ENCODE measurements around the gene WRAP53. TPM values are rescaled to one million over a fixed set of nuclear protein-coding genes. Genes with fewer than 3 reads are reported as not detected.

The WRAP53 gene
- total RNA-seq, 6 donors from 2014 or later, result 6.0 to 10.3 (median 7.8) TPM

- 46 to 57% methylated on average over 4 of the region's 4 CpGs for whole genome bisulfite sequencing, 2 donors
- Histone ChIP-seq H3K36me3 (no peaks in the 10 kb centered on the region), H3K4me1 (peaks cover 0 to 8% (median 3%) of the 10 kb centered on the region in 4 donors), H3K27ac (no peak overlapping the region), H3K27me3 (no peaks in the 10 kb centered on the region), H3K4me3 (no peak overlapping the region), H3K9me3 (no peaks in the 10 kb centered on the region)
- DNase-seq (no peak), ATAC-seq (ENCODE audit: low FRiP score in 2 of 2) (no peak)
- no peak for TF ChIP-seq POLR2AphosphoS5 (IDR thresholded peaks at IDR 0.05)
- TF ChIP-seq, protein P1, sequence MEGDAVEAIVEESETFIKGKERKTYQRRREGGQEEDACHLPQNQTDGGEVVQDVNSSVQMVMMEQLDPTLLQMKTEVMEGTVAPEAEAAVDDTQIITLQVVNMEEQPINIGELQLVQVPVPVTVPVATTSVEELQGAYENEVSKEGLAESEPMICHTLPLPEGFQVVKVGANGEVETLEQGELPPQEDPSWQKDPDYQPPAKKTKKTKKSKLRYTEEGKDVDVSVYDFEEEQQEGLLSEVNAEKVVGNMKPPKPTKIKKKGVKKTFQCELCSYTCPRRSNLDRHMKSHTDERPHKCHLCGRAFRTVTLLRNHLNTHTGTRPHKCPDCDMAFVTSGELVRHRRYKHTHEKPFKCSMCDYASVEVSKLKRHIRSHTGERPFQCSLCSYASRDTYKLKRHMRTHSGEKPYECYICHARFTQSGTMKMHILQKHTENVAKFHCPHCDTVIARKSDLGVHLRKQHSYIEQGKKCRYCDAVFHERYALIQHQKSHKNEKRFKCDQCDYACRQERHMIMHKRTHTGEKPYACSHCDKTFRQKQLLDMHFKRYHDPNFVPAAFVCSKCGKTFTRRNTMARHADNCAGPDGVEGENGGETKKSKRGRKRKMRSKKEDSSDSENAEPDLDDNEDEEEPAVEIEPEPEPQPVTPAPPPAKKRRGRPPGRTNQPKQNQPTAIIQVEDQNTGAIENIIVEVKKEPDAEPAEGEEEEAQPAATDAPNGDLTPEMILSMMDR (IDR thresholded peaks at IDR 0.05), result no peak
- no peak for TF ChIP-seq EP300 (IDR thresholded peaks at IDR 0.05)
- no peak for TF ChIP-seq POLR2A (IDR thresholded peaks at IDR 0.05)
Measured at GRCh38 chr17:7750321-7750821, 62.1 kb downstream of the WRAP53 start.

Other genes with a start within 250 kb of the WRAP53 start
- gene FGF11, start 249.0 kb upstream of the WRAP53 start, total RNA-seq, result 1 to 10 TPM in 2 of 6 donors, under 1 TPM in 3, not detected in 1; 0.15 to 2.0 (median 0.57) TPM
- 10 to 100 TPM in 1 of 6 donors, 1 to 10 TPM in 5; 1.9 to 11.5 (median 7.0) TPM for gene CHRNB1, start 243.4 kb upstream of the WRAP53 start, total RNA-seq
- gene ZBTB4, start 208.8 kb upstream of the WRAP53 start, total RNA-seq, result 10 to 100 TPM; 54.4 to 90.1 (median 74.2) TPM
- gene SLC35G6, start 207.0 kb upstream of the WRAP53 start, total RNA-seq, result not detected
- gene POLR2A, start 204.1 kb upstream of the WRAP53 start, total RNA-seq, result 100 to 1,000 TPM in 4 of 6 donors, 10 to 100 TPM in 2; 79.5 to 139 (median 112) TPM
- 100 to 1,000 TPM in 1 of 6 donors, 10 to 100 TPM in 5; 32.3 to 158 (median 73.2) TPM for gene TNFSF12, start 139.4 kb upstream of the WRAP53 start, total RNA-seq
- gene TNFSF13, start 129.7 kb upstream of the WRAP53 start, total RNA-seq, result 100 to 1,000 TPM in 4 of 6 donors, 10 to 100 TPM in 2; 74.2 to 226 (median 129) TPM
- 100 to 1,000 TPM in 1 of 6 donors, 10 to 100 TPM in 5; 54.2 to 108 (median 57.5) TPM for gene SENP3, start 126.6 kb upstream of the WRAP53 start, total RNA-seq
- gene CD68, start 108.8 kb upstream of the WRAP53 start, total RNA-seq, result 100 to 1,000 TPM in 5 of 6 donors, 10 to 100 TPM in 1; 76.5 to 500 (median 260) TPM
- 100 to 1,000 TPM in 1 of 6 donors, 10 to 100 TPM in 5; 50.6 to 121 (median 56.2) TPM for gene MPDU1, start 104.6 kb upstream of the WRAP53 start, total RNA-seq
- gene SOX15, start 98.4 kb upstream of the WRAP53 start, total RNA-seq, result 1 to 10 TPM in 1 of 6 donors, under 1 TPM in 2, not detected in 3; 0.63 to 1.5 (median 0.71) TPM
- 10 to 100 TPM; 35.6 to 46.1 (median 38.4) TPM for gene FXR2, start 73.6 kb upstream of the WRAP53 start, total RNA-seq
- 100 to 1,000 TPM in 1 of 6 donors, 10 to 100 TPM in 5; 66.4 to 155 (median 81.3) TPM for gene SAT2, start 60.7 kb upstream of the WRAP53 start, total RNA-seq
- gene SHBG, start 58.3 kb upstream of the WRAP53 start, total RNA-seq, result under 1 TPM in 3 of 6 donors, not detected in 3; 0.34 to 0.88 (median 0.46) TPM
- gene ATP1B2, start 37.6 kb upstream of the WRAP53 start, total RNA-seq, result 1 to 10 TPM in 2 of 6 donors, under 1 TPM in 2, not detected in 2; 0.46 to 2.2 (median 0.97) TPM
- 10 to 100 TPM; 16.8 to 55.5 (median 21.9) TPM for gene TP53, start 987 bp upstream of the WRAP53 start, total RNA-seq
- 1 to 10 TPM in 3 of 6 donors, under 1 TPM in 3; 0.22 to 5.0 (median 0.98) TPM for gene EFNB3, start 16.7 kb downstream of the WRAP53 start, total RNA-seq
- gene DNAH2, start 29.3 kb downstream of the WRAP53 start, total RNA-seq, result 10 to 100 TPM in 2 of 6 donors, 1 to 10 TPM in 3, under 1 TPM in 1; 0.66 to 34.6 (median 6.0) TPM
- gene KDM6B, start 145.7 kb downstream of the WRAP53 start, total RNA-seq, result 10 to 100 TPM; 17.5 to 68.0 (median 42.2) TPM
- gene TMEM88, start 166.6 kb downstream of the WRAP53 start, total RNA-seq, result 10 to 100 TPM in 2 of 6 donors, 1 to 10 TPM in 3, not detected in 1; 1.6 to 16.1 (median 9.3) TPM
- 100 to 1,000 TPM in 2 of 6 donors, 10 to 100 TPM in 4; 50.0 to 111 (median 75.5) TPM for gene NAA38, start 169.1 kb downstream of the WRAP53 start, total RNA-seq
- 10 to 100 TPM in 2 of 6 donors, 1 to 10 TPM in 4; 5.2 to 12.4 (median 7.3) TPM for gene CYB5D1, start 169.5 kb downstream of the WRAP53 start, total RNA-seq
- 100 to 1,000 TPM in 2 of 6 donors, 10 to 100 TPM in 4; 68.1 to 183 (median 91.3) TPM for gene CHD3, start 200.3 kb downstream of the WRAP53 start, total RNA-seq
- gene RNF227, start 227.8 kb downstream of the WRAP53 start, total RNA-seq, result 10 to 100 TPM in 1 of 6 donors, 1 to 10 TPM in 5; 5.5 to 24.5 (median 6.3) TPM
- 1 to 10 TPM; 4.2 to 10.0 (median 5.7) TPM for gene KCNAB3, start 241.4 kb downstream of the WRAP53 start, total RNA-seq
- gene TRAPPC1, start 243.5 kb downstream of the WRAP53 start, total RNA-seq, result 100 to 1,000 TPM in 2 of 6 donors, 10 to 100 TPM in 4; 70.4 to 148 (median 95.8) TPM
- 100 to 1,000 TPM in 2 of 6 donors, 10 to 100 TPM in 4; 50.6 to 216 (median 88.3) TPM for gene CNTROB, start 243.7 kb downstream of the WRAP53 start, total RNA-seq

All from upper lobe of left lung (tissue), 6 donors.